ENCODE results near the gene C11orf91. TPM values are rescaled to one million over a fixed set of nuclear protein-coding genes. Genes with fewer than 3 reads are reported as not detected.

C11orf91 gene
- total RNA-seq, 1 experiment from 2014 or later, result not detected

- TF ChIP-seq CTCF (conservative IDR thresholded peaks at IDR 0.05), result peak; percentile 82
- TF ChIP-seq EZH2 (IDR thresholded peaks at IDR 0.05; ENCODE audit: low read depth), result no peak
- H3K4me3 ChIP-seq, result no peak overlapping the region
- H2AFZ ChIP-seq, result no peak overlapping the region
- intact Hi-C loops (cut with micrococcal nuclease; ENCODE audit: unreplicated experiment), result loop anchor here (1.0 to 10.0 kb wide), 4 partner anchors 26 to 778 kb away; no protein-coding TSS in a partner anchor
- H3F3A ChIP-seq (ENCODE audit: insufficient read depth, low read depth), result peaks cover 28% of the 10 kb centered on the region
- H3K9me3 ChIP-seq (ENCODE audit: insufficient read depth, low read depth), result peaks cover 5% of the 10 kb centered on the region; the same call in 1 of the 2 replicates
- H4K20me1 ChIP-seq (ENCODE audit: insufficient read depth), result no peaks in the 10 kb centered on the region
- no peak overlapping the region for H3K27ac ChIP-seq
- no peak overlapping the region for H3K4me2 ChIP-seq
- no peaks in the 10 kb centered on the region for H3K79me2 ChIP-seq (ENCODE audit: low read depth)
- peaks cover 12% of the 10 kb centered on the region; the same call in 1 of the 2 replicates for H3K36me3 ChIP-seq (ENCODE audit: low read depth)
- no peaks in the 10 kb centered on the region for H3K9me2 ChIP-seq (ENCODE audit: insufficient read depth)
- H3K27me3 ChIP-seq (ENCODE audit: insufficient read depth, low read depth), result no peaks in the 10 kb centered on the region
- POLR2A ChIA-PET (ENCODE audit: unreplicated experiment), result interaction anchor here (0.6 to 1.1 kb wide), 3 partner anchors 13 to 106 kb away, joined by 3 to 7 read pairs (median 4); no protein-coding TSS in a partner anchor
- peak in 1 of 2 experiments; percentile 48 for DNase-seq
- CTCF ChIA-PET, result interaction anchor here (0.5 to 2.3 kb wide), 27 partner anchors 11 to 779 kb away, joined by 3 to 42 read pairs (median 3); partner anchors contain the start of gene C11orf91
- peaks cover 8% of the 10 kb centered on the region for H3K4me1 ChIP-seq (replicated peaks; ENCODE audit: insufficient read depth)
- BruUV-seq (replicated peaks), result no TSS peak
These were observed 41.7 kb upstream of the C11orf91 start for GRCh38 chr11:33742249-33742851.

GRCh38 chr11:33741806-33742205 lies 41.2 kb upstream of the C11orf91 start:
- H3K4me1 ChIP-seq (replicated peaks; ENCODE audit: insufficient read depth), result peaks cover 13% of the 10 kb centered on the region
- BruUV-seq (replicated peaks), result no TSS peak
- no peak overlapping the region for H2AFZ ChIP-seq
- H3K27ac ChIP-seq, result no peak overlapping the region
- TF ChIP-seq CTCF (conservative IDR thresholded peaks at IDR 0.05) (no peak), EZH2 (IDR thresholded peaks at IDR 0.05; ENCODE audit: low read depth) (no peak)
- H3F3A ChIP-seq (ENCODE audit: insufficient read depth, low read depth), result peaks cover 34% of the 10 kb centered on the region
- no peaks in the 10 kb centered on the region for H3K79me2 ChIP-seq (ENCODE audit: low read depth)
- H3K9me2 ChIP-seq (ENCODE audit: insufficient read depth), result no peaks in the 10 kb centered on the region
- no peaks in the 10 kb centered on the region for H4K20me1 ChIP-seq (ENCODE audit: insufficient read depth)
- ChIA-PET POLR2A (ENCODE audit: unreplicated experiment) (interaction anchor here (0.6 to 1.1 kb wide), 2 partner anchors 13 to 50 kb away, joined by 3 to 4 read pairs; no protein-coding TSS in a partner anchor), CTCF (interaction anchor here (0.5 to 2.3 kb wide), 20 partner anchors 12 to 576 kb away, joined by 3 to 42 read pairs (median 4); partner anchors contain the start of gene C11orf91)
- intact Hi-C loops (cut with micrococcal nuclease; ENCODE audit: unreplicated experiment), result loop anchor here (1.0 to 10.0 kb wide), 4 partner anchors 25 to 777 kb away; no protein-coding TSS in a partner anchor
- H3K9me3 ChIP-seq (ENCODE audit: insufficient read depth, low read depth), result peaks cover 5% of the 10 kb centered on the region; the same call in 1 of the 2 replicates
- H3K27me3 ChIP-seq (ENCODE audit: insufficient read depth, low read depth), result no peaks in the 10 kb centered on the region
- DNase-seq, result peak in 1 of 2 experiments; percentile 25
- H3K4me2 ChIP-seq, result no peak overlapping the region
- H3K36me3 ChIP-seq (ENCODE audit: low read depth), result peaks cover 8% of the 10 kb centered on the region; the same call in 1 of the 2 replicates
- H3K4me3 ChIP-seq, result no peak overlapping the region

GRCh38 chr11:33737362-33737821 lies 36.8 kb upstream of the C11orf91 start:
- Histone ChIP-seq H3K27me3 (ENCODE audit: insufficient read depth, low read depth) (no peaks in the 10 kb centered on the region), H3K4me2 (peak overlapping the region; percentile 97), H3K36me3 (ENCODE audit: low read depth) (peaks cover 16% of the 10 kb centered on the region; the same call in 1 of the 2 replicates), H3F3A (ENCODE audit: insufficient read depth, low read depth) (peaks cover 26% of the 10 kb centered on the region), H4K20me1 (ENCODE audit: insufficient read depth) (peaks cover 27% of the 10 kb centered on the region), H3K4me1 (replicated peaks; ENCODE audit: insufficient read depth) (peaks cover 42% of the 10 kb centered on the region), H3K9me2 (ENCODE audit: insufficient read depth) (no peaks in the 10 kb centered on the region), H3K9me3 (ENCODE audit: insufficient read depth, low read depth) (peaks cover 5% of the 10 kb centered on the region; the same call in 1 of the 2 replicates), H3K4me3 (peak overlapping the region; percentile 69), H3K27ac (peak overlapping the region; percentile 89), H3K79me2 (ENCODE audit: low read depth) (peaks cover 37% of the 10 kb centered on the region), H2AFZ (peak overlapping the region; percentile 74; the same call in 1 of the 2 replicates)
- intact Hi-C loops (cut with micrococcal nuclease; ENCODE audit: unreplicated experiment), result loop anchor here (5.0 to 10.0 kb wide), 4 partner anchors 35 to 575 kb away; partner anchors contain the start of genes CSTF3, FBXO3 and HIPK3
- POLR2A ChIA-PET (ENCODE audit: unreplicated experiment), result no interaction called here
- TF ChIP-seq EZH2 (IDR thresholded peaks at IDR 0.05; ENCODE audit: low read depth) (no peak), CTCF (conservative IDR thresholded peaks at IDR 0.05) (no peak)
- CTCF ChIA-PET, result interaction anchor here (1.0 kb wide), 1 partner anchor 19 kb away, joined by 3 read pairs; no protein-coding TSS in a partner anchor
- DNase-seq, result no peak
- BruUV-seq (replicated peaks), result no TSS peak
